UCSD-AML1 (cell line): ENCODE data around the gene EIF5A.
A peak's percentile ranks its signal among the peaks of the same experiment; 100 is the strongest.

Experiments used
- DNase-seq: peaks from one replicate; lab custom pipeline; 2025; ENCODE audit not compliant: unreplicated experiment; lab: John Stamatoyannopoulos, UW

The EIF5A gene

GRCh38 chr17:7284911-7285310, 22.5 kb upstream of the EIF5A start:
- DNase-seq, result no peak

GRCh38 chr17:7285679-7286078, 21.7 kb upstream of the EIF5A start:
- no peak for DNase-seq

DNA sequence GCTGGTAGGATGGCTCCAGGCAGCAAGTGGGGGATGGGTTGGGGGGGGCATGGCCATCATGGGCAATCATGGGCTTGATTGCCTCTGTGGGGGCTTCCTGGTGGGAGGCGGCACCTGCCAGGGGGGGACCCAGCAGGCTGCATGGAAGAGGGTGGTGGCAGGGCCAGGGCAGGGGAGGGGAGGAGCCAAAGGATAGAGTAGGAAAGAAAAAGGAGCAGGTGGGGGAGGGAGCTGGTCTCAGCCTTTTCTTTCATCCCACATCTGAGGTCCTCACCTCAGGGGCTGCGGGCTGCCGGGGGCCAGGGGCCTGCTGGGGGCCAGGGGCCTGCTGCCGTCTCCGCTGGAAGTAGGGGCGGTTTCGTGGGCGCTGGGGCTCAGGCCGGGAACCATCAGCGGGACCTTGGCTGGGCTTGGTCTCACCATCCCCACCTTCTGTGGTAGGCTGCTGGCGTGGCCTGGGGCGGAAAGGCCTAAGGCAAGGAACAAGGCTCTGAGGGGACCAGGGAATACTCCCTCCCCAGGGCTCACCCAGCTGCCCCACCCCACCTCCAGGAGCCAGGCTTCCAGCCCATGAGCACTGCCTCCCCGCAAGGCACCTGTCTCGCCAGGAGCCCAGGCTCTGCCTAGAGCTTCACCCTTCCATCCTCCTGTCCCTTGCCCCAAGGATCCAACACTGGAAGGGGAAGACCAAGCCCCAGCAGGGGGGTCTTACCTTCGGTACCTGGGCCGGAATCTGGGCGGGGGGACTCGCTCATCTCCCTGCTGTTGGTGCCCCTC, 18.0 kb upstream of the EIF5A start:
- no peak for DNase-seq

DNA sequence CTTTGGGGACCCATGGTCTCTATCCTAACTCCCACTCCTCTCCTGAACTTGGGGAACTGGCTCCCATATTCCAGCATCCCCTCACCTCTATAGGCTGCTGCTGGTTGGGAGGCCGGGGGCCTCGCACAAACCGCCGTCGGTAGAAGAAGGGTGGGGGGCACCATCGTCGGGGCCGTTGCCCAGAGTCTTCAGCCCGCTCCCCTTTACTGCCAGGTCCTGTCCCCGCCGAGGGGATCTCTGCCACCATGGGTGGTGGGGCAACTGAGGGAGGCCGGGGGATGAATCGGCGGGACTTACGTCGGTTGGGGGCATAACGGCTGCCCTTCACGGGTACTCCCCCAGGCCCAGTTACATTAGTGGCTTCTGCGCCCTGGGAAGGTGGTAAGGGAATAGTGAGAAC, 17.3 kb upstream of the EIF5A start:
- no peak for DNase-seq

DNA sequence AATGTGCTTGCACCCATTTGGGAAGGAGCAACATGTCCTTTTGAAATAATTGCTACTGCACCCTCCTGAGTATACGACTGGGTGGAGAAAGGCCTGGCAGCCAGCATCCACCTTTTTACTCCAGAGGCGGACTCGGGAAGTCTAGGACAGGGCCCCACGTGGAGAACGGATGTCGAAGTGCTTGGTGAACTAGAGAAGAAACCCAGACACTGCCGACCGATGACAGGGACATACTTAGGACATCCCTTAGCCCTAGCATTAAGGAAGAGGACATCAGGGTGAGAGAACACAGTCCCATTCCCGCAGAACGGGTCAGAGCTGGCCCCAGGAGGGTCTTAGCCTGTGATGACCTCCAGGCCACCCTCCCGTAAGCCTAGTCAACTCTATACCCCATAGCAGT, 16.7 kb upstream of the EIF5A start:
- DNase-seq, result no peak

- no peak for DNase-seq
Measured at GRCh38 chr17:7292194-7292593, 15.2 kb upstream of the EIF5A start.

DNA sequence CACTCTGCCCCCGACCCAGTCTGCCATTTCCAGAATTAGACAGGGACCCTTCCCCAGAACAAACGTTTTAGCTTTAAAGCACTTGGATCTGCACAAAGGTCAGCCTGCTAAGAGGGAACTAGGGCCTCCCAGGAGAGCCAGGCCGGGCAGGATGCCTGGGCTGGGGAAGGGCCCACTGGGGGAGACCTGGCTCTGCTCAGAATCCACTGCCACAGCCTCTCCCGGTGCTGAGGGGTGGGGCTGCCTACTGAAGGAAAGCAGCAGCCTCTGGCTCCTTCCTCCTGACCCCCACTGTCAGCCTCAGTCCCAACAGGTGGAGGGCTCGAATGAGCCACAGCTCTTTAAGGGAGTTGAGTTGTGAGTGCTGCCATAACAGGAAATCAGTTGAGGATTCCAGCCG, 14.7 kb upstream of the EIF5A start:
- no peak for DNase-seq

GRCh38 chr17:7293159-7293558, 14.3 kb upstream of the EIF5A start:
- no peak for DNase-seq

DNA sequence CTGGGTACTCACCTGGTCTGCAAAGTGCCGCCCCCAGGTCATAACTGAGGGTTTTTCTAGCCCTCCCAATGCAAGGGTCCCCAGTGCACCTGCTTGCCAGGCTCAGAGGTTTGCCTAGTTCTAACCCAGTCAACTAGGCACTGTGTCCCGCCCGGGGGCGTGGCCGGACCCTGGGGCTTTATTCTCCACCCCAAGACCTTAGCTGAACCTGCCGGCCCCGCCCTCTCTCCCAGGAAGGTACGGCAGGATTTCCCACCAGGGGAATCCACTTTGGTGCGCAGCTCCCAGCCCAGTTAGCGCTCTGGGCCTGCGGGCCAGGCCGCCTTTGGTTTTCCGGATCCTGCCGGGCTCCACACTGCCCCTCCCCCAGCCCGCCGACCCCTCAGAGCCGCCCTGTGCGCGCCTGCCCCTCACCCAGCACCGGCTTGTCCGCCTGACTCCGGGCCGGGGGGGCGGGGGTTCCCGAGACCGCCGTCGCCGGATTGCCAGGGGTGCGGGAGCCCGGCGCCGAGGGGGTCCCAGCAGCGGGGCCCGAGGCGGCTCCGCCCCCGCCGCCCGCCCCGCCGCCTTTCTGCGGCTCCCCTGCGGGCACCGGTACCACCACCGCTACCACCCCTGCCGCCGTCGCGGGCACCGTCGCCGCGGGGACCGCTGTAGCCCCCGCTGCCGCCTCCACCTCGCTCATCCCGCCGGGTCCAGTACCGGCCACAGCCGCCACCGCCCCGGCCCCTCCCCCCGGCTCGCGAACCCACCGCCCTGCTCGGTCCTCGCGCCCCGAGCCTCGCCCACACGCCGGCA, 13.4 kb upstream of the EIF5A start:
- no peak for DNase-seq

DNA sequence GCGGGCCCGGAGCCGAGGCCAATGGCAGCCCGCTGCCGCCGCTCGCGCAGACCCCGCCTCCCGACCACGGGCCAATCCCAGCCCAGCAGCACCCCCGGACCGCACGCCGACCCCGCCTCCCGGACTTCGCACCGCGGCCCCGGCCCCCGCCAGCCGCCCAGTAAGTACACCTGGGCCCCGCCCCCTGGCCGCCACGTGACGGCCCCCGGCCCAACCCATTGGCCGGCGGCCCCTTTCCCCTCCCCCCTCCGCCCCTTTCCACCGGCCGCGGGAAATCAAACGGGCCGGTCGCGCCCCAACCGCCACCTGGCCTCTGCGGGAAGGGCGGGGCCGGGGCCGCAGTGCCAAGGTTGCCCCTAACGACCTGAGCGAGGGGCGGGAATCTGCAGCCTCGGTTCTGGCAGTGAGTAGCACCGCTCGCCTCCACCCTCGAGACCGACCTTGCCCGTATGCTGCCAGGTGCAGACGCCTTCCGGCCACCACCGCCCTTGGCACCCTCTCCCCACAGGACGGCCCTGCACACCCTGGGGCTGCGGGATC, 12.7 kb upstream of the EIF5A start, which contains the start of gene YBX2:
TSS of gene YBX2 (minus strand) at position 26 of the 540 bp plus-strand sequence. CDS start 139 bp downstream, outside the sequence.
- DNase-seq, result peak; percentile 65

GRCh38 chr17:7295230-7296180, 11.9 kb upstream of the EIF5A start:
- no peak for DNase-seq

DNA sequence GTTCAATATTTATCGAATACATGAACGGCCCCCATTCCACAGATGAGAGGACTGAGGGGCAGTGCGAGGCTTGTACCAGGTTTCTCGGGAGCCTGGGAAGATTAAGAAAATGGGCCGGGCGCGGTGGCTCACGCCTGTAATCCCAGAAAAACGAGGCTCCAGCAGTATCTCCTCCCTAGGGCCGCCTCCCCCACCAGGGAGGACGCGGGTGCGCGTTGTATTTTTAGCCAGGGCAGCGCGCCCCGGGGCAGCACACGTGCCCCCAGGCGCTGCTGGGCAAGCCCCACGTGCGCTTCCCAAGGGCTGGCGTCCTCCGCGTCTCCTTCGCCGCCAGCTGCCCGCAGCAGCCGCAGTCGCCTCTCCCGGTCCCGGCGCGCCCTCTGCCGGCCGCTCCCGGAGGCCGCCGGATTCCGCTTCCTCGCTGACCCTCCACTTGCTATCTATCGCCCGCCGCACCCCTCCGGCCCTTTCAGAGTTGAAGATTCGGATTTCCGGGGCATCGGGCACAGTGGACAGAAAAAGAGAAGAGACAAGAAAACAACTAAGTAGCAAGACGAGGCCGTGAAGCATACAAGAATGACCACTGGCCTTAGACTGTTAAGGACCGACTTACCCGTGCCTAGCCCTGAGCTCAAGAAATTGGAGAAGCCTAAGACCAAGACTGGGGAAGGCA, 11.1 kb upstream of the EIF5A start:
- DNase-seq, result peak; percentile 86

DNA sequence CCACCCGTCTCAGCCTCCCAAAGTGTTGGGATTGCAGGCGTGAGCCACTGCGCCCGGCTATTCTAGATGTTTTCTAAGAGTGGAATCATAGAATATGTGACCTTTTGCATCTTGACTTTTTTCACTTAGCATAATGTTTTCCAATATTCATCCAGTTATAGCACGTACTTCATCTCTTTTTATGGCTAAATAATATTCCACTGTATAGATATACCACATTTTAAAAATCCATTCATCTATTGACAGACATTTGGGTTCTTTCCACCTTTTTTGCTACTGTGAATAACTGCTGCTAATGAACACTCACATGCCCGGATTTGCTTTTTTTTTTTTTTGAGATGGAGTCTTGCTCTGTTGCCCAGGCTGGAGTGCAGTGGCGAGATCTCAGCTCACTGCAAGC, 3.2 kb upstream of the EIF5A start:
- no peak for DNase-seq

- DNase-seq, result peak; percentile 56
Measured at GRCh38 chr17:7307686-7308624, 527 bp downstream of the EIF5A start.

GRCh38 chr17:7308625-7309433, 1.4 kb downstream of the EIF5A start:
- peak; percentile 69 for DNase-seq

DNA sequence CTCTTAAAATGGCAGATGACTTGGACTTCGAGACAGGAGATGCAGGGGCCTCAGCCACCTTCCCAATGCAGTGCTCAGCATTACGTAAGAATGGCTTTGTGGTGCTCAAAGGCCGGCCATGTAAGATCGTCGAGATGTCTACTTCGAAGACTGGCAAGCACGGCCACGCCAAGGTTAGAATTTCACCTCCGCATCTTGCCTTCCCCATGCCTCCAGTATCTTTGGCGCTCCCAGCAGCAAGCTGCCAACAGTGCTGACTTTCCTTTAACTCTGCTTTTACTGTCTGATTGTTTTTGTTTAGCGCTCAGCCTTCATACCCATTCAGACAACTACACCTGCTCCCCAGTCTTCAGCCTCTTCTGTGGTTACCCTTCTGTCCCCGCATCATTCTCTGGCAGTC, 2.2 kb downstream of the EIF5A start:
- no peak for DNase-seq

DNA sequence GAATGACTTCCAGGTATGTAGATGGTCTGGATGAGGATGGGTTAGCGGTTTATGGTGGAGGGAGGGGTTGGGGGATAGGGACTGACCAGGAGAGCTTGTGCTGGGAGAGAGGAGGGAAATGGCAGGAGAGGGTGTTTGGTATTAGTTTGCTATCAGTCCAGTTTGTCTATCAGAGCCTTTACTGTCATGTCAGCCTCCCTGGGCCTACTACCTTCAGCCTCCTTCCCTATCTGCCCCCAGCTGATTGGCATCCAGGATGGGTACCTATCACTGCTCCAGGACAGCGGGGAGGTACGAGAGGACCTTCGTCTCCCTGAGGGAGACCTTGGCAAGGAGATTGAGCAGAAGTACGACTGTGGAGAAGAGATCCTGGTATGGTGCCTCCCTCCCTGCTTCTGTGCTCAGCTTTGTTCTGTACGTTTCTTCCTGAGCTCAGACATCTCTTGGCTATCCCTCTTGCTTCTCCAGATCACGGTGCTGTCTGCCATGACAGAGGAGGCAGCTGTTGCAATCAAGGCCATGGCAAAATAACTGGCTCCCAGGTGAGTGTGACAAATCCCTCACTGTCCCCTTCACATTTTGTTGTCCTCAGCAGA, 3.8 kb downstream of the EIF5A start:
- no peak for DNase-seq
